Measurements from ENCODE around the gene GPR160. TPM values are rescaled to one million over a fixed set of nuclear protein-coding genes. Genes with fewer than 3 reads are reported as not detected.
A peak's percentile ranks its signal among the peaks of the same experiment; 100 is the strongest.

The GPR160 gene
- total and polyA plus RNA-seq, 9 of the 15 experiments (the other 6 are each of a cell fraction or from before 2014, with no cell fraction given) = 1.3 to 10.5 (median 8.3) TPM

GRCh38 chr3:170046269-170047132 lies 8.7 kb downstream of the GPR160 start:
- H3K4me1 ChIP-seq (replicated peaks in 1 of 2; ENCODE audit: control insufficient read depth in 2 of 2, insufficient read depth in 2 of 2, low read length in 2 of 2) = peaks cover 0 to 2% of the 10 kb centered on the region in 2 experiments; a peak in 1 of 5 replicates
- no peak for FAIRE-seq
- H3K27ac ChIP-seq (ENCODE audit: extremely low read depth, low read depth, low read length) = no peak overlapping the region
- H3K9ac ChIP-seq (ENCODE audit: insufficient read depth in 1 of 2, low read depth in 2 of 2, low read length in 2 of 2) = peak overlapping the region in 1 of 2 experiments; percentile 76; a peak in 2 of 4 replicates
- 30% methylated on average over 5 of the region's 5 CpGs for WGBS (ENCODE audit: insufficient coverage, low coverage, missing lambda C conversion rate)
- ChIA-PET CTCF (ENCODE audit: low intra/inter-chr PET ratio) (no interaction called here), POLR2A (interaction anchor here (0.6 to 0.9 kb wide), 2 partner anchors 12 to 173 kb away, joined by 4 read pairs; no protein-coding TSS in a partner anchor)
- no peaks in the 10 kb centered on the region for H3K79me2 ChIP-seq (ENCODE audit: control insufficient read depth, insufficient read depth, low read length)
- no peaks in the 10 kb centered on the region for H4K20me1 ChIP-seq (replicated peaks; ENCODE audit: control insufficient read depth, insufficient read depth, low read length)
- no peak overlapping the region for H3K4me3 ChIP-seq
- intact Hi-C loops (cut with micrococcal nuclease) = no loop called here
- H3K36me3 ChIP-seq (ENCODE audit: control insufficient read depth, insufficient read depth, low read length) = no peaks in the 10 kb centered on the region
- DNase-seq (ENCODE audit: extremely low read depth in 1 of 4, low spot score in 3 of 4) = no peak
- in situ Hi-C loops (cut with MboI) = no loop called here
- no peaks in the 10 kb centered on the region for H3K9me3 ChIP-seq (replicated peaks; ENCODE audit: control insufficient read depth, insufficient read depth, low read depth, low read length)
- peak; percentile 22; the same call in 1 of the 3 replicates for ATAC-seq
- TF ChIP-seq IRF1 (CRISPR knock-in tag; IDR thresholded peaks at IDR 0.05; ENCODE audit: borderline replicate concordance) = no peak
- TF ChIP-seq, protein P1, sequence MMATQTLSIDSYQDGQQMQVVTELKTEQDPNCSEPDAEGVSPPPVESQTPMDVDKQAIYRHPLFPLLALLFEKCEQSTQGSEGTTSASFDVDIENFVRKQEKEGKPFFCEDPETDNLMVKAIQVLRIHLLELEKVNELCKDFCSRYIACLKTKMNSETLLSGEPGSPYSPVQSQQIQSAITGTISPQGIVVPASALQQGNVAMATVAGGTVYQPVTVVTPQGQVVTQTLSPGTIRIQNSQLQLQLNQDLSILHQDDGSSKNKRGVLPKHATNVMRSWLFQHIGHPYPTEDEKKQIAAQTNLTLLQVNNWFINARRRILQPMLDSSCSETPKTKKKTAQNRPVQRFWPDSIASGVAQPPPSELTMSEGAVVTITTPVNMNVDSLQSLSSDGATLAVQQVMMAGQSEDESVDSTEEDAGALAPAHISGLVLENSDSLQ (IDR thresholded peaks at IDR 0.05) = no peak
- H2AFZ ChIP-seq (ENCODE audit: low read depth, low read length) = no peak overlapping the region
- no peaks in the 10 kb centered on the region for H3K27me3 ChIP-seq (ENCODE audit: control insufficient read depth in 2 of 2, insufficient read depth in 2 of 2, low read length in 2 of 2)
- no peak overlapping the region for H3K4me2 ChIP-seq (ENCODE audit: insufficient read depth, low read length)
- BruUV-seq (replicated peaks) = no TSS peak
- no peaks in the 10 kb centered on the region for H3K9me1 ChIP-seq (ENCODE audit: control insufficient read depth, insufficient read depth, low read length)

Measured in K562 (cell line).